Common myeloid progenitor, CD34-positive (primary cell): ENCODE results near the gene MSX2.

Experiments used
- CTCF ChIA-PET: fragments of 350-600 bp; sonication (Branson Sonifier 250); formaldehyde crosslinking; loops from one replicate; lab custom pipeline; 2021; ENCODE audit warnings: antibody characterized with exemption; lab: Charles Lee
- POLR2A ChIA-PET: fragments of 350-600 bp; sonication (Branson Sonifier 250); formaldehyde crosslinking; loops from one replicate; lab custom pipeline; 2021; ENCODE audit warnings: antibody characterized with exemption; lab: Charles Lee
- DNase-seq, 3 donors: peaks; one replicate each; pipeline versions ENCODE4 v3.0.0 to v3.0.0-alpha.2; 2013
- H3K27ac ChIP-seq, 2 experiments: 1 replicate in 1 of 2; 2 replicates in 1 of 2; pipeline ENCODE4 v1.7.0; 2013; ENCODE audit warnings: inconsistent platforms in 2 of 2, low read length in 2 of 2, mild to moderate bottlenecking in 2 of 2, low read depth in 1 of 2, moderate library complexity in 1 of 2; ENCODE audit not compliant: severe bottlenecking in 2 of 2, insufficient read depth in 1 of 2, poor library complexity in 1 of 2
- H3K27me3 ChIP-seq, 5 experiments: replicated peaks in 2 of 5; 1 replicate in 3 of 5; 2 replicates in 2 of 5; pipeline versions ENCODE4 v1.6.1 to v1.7.0; 2013; ENCODE audit warnings: low read length in 4 of 5, mild to moderate bottlenecking in 2 of 5, moderate library complexity in 2 of 5, inconsistent platforms in 1 of 5; ENCODE audit not compliant: insufficient read depth in 5 of 5, control insufficient read depth in 4 of 5
- H3K36me3 ChIP-seq, 4 experiments: 1 replicate in 2 of 4; 2 replicates in 2 of 4; pipeline versions ENCODE4 v1.6.1 to v1.7.0; 2013; ENCODE audit warnings: low read length in 3 of 4, control low read depth in 1 of 4, mild to moderate bottlenecking in 1 of 4; ENCODE audit not compliant: control insufficient read depth in 4 of 4, insufficient read depth in 4 of 4
- H3K4me1 ChIP-seq, 4 experiments: 1 replicate in 3 of 4; 2 replicates in 1 of 4; pipeline versions ENCODE4 v1.6.1 to v1.7.1; 2013; ENCODE audit warnings: low read length in 3 of 4, mild to moderate bottlenecking in 3 of 4, control low read depth in 1 of 4, inconsistent platforms in 1 of 4, moderate library complexity in 1 of 4; ENCODE audit not compliant: control insufficient read depth in 4 of 4, insufficient read depth in 4 of 4; ENCODE audit errors: control extremely low read depth in 1 of 4
- H3K4me3 ChIP-seq, 7 experiments: 1 replicate in 4 of 7; 2 replicates in 3 of 7; pipeline versions ENCODE4 v1.5.1 to v1.7.0; 2013; ENCODE audit warnings: mild to moderate bottlenecking in 7 of 7, low read length in 6 of 7, moderate library complexity in 6 of 7, inconsistent platforms in 2 of 7, low read depth in 2 of 7, control low read depth in 1 of 7; ENCODE audit not compliant: insufficient read depth in 4 of 7, control insufficient read depth in 1 of 7; ENCODE audit errors: extremely low read depth in 1 of 7
- H3K9me3 ChIP-seq, 5 experiments: 1 replicate in 4 of 5; 2 replicates in 1 of 5; pipeline versions ENCODE4 v1.6.1 to v1.7.1; 2013; ENCODE audit warnings: low read length in 4 of 5, mild to moderate bottlenecking in 2 of 5, inconsistent platforms in 1 of 5, low read depth in 1 of 5, moderate library complexity in 1 of 5; ENCODE audit not compliant: control insufficient read depth in 4 of 5, insufficient read depth in 2 of 5; ENCODE audit errors: control extremely low read depth in 1 of 5
- WGBS: methylation state at CpG from one replicate; pipeline ENCODE4 v1.1.5; 2013; ENCODE audit not compliant: insufficient coverage; 5-methylcytosine and 5-hydroxymethylcytosine counted together

The MSX2 gene

GRCh38 chr5:174699131-174699530, 25.3 kb upstream of the MSX2 start:
- H3K27me3 ChIP-seq = peaks cover 0 to 51% (median 22%) of the 10 kb centered on the region in 5 experiments
- WGBS = 94% methylated on average over 2 of the region's 3 CpGs
- no peak for DNase-seq
- ChIA-PET POLR2A (no interaction called here), CTCF (no interaction called here)
- no peak overlapping the region for H3K27ac ChIP-seq
- H3K4me3 ChIP-seq = no peak overlapping the region
- no peaks in the 10 kb centered on the region for H3K4me1 ChIP-seq
- H3K9me3 ChIP-seq = no peaks in the 10 kb centered on the region
- H3K36me3 ChIP-seq = no peaks in the 10 kb centered on the region

- ChIA-PET POLR2A (no interaction called here), CTCF (no interaction called here)
- no peak for DNase-seq
- H3K9me3 ChIP-seq = no peaks in the 10 kb centered on the region
- no peaks in the 10 kb centered on the region for H3K36me3 ChIP-seq
- no peak overlapping the region for H3K4me3 ChIP-seq
- peaks cover 9 to 64% (median 27%) of the 10 kb centered on the region in 5 experiments for H3K27me3 ChIP-seq
- WGBS = 20% methylated on average over 5 of the region's 9 CpGs
- no peaks in the 10 kb centered on the region for H3K4me1 ChIP-seq
- H3K27ac ChIP-seq = no peak overlapping the region
These were observed 17.3 kb upstream of the MSX2 start for GRCh38 chr5:174706997-174707572.

DNA sequence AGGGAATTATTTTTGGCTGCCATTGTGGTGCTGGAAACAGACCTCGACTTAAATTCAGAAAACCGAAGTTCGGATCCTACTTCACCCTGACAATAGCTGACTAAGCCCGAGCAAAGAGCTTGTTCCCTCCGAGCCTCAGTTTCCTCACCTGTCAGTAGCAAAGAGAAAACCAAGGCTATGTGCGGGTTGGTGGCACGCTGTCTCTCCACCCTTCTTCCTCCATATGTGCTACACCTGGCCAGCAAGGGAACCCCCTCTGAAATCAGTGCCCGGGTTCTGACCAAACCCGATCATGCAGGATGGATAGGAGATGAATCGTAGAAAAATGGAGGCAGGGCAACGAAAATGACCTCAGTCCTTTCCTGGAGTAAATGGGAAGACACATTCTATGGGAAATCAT, 16.7 kb upstream of the MSX2 start:
- H3K4me1 ChIP-seq = no peaks in the 10 kb centered on the region
- DNase-seq = no peak
- 92% methylated on average over 9 of the region's 11 CpGs for WGBS
- peaks cover 11 to 68% (median 28%) of the 10 kb centered on the region in 5 experiments for H3K27me3 ChIP-seq
- H3K9me3 ChIP-seq = no peaks in the 10 kb centered on the region
- H3K36me3 ChIP-seq = no peaks in the 10 kb centered on the region
- CTCF ChIA-PET = no interaction called here
- POLR2A ChIA-PET = no interaction called here
- no peak overlapping the region for H3K27ac ChIP-seq
- no peak overlapping the region for H3K4me3 ChIP-seq

- 68% methylated on average over 16 of the region's 20 CpGs for WGBS
- ChIA-PET CTCF (no interaction called here), POLR2A (interaction anchor here (0.6 kb wide), 1 partner anchor 779 kb away, joined by 4 read pairs; no protein-coding TSS in a partner anchor)
- no peak for DNase-seq
- Histone ChIP-seq H3K4me3 (no peak overlapping the region), H3K9me3 (no peaks in the 10 kb centered on the region), H3K36me3 (no peaks in the 10 kb centered on the region), H3K27ac (no peak overlapping the region), H3K4me1 (no peaks in the 10 kb centered on the region), H3K27me3 (peaks cover 12 to 71% (median 25%) of the 10 kb centered on the region in 5 experiments)
These were observed 15.7 kb upstream of the MSX2 start for GRCh38 chr5:174708476-174709207.

DNA sequence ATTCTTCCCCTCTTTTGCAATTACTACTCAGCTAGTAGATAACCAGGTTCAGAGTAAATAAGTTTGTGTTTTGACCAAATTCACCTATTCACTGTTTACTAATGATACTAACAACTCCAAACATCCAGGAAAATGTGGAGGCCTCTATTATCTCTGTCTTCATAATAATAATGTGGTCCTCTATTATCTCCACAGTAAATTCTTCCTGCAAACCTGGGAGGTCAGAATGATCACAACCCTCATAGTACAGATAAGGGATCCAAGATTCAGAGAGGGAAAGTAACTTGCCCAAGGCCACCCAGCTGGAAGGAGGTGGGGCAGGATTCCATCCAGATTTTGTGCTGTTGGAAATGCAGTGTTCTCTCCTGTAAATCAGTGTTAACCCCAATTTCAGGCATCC, 9.6 kb upstream of the MSX2 start:
- Histone ChIP-seq H3K4me3 (no peak overlapping the region), H3K36me3 (no peaks in the 10 kb centered on the region), H3K27me3 (peaks cover 9 to 72% (median 33%) of the 10 kb centered on the region in 5 experiments), H3K9me3 (no peaks in the 10 kb centered on the region), H3K27ac (no peak overlapping the region), H3K4me1 (no peaks in the 10 kb centered on the region)
- POLR2A ChIA-PET = no interaction called here
- CTCF ChIA-PET = no interaction called here
- no peak for DNase-seq

DNA sequence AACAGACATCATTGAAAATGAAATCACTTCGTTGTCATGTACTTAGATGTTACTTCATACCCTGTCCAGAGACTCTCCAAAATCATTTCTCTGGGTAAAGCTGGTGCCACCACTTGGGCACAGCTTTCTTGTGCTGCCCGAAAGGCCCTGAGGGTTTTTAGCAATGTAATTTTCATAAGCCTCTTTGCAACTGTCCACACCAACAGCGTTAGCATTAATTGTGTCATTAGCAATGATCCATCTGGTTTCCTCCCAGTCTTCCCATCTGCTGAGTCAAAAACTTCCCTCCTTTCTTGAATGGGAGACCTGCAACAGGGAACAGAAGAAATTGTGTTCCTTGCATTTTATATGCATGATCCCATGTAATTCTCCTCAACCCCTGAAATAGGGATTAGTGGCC, 8.6 kb upstream of the MSX2 start:
- Histone ChIP-seq H3K4me1 (peaks cover 0 to 2% (median 0%) of the 10 kb centered on the region in 4 experiments), H3K9me3 (no peaks in the 10 kb centered on the region), H3K27ac (no peak overlapping the region), H3K36me3 (no peaks in the 10 kb centered on the region), H3K27me3 (peaks cover 12 to 79% (median 42%) of the 10 kb centered on the region in 5 experiments), H3K4me3 (no peak overlapping the region)
- ChIA-PET CTCF (no interaction called here), POLR2A (no interaction called here)
- 62% methylated on average over 3 of the region's 3 CpGs for WGBS
- no peak for DNase-seq

GRCh38 chr5:174717826-174718455, 6.4 kb upstream of the MSX2 start:
- WGBS = 30% methylated on average over 2 of the region's 5 CpGs
- peaks cover 28 to 87% (median 55%) of the 10 kb centered on the region in 5 experiments for H3K27me3 ChIP-seq
- no peak for DNase-seq
- CTCF ChIA-PET = no interaction called here
- H3K9me3 ChIP-seq = no peaks in the 10 kb centered on the region
- H3K4me1 ChIP-seq = peaks cover 0 to 2% (median 0%) of the 10 kb centered on the region in 4 experiments
- H3K27ac ChIP-seq = no peak overlapping the region
- POLR2A ChIA-PET = no interaction called here
- no peak overlapping the region for H3K4me3 ChIP-seq
- no peaks in the 10 kb centered on the region for H3K36me3 ChIP-seq
